ENCODE measurements around the gene CHCHD6.

Gene CHCHD6

DNA sequence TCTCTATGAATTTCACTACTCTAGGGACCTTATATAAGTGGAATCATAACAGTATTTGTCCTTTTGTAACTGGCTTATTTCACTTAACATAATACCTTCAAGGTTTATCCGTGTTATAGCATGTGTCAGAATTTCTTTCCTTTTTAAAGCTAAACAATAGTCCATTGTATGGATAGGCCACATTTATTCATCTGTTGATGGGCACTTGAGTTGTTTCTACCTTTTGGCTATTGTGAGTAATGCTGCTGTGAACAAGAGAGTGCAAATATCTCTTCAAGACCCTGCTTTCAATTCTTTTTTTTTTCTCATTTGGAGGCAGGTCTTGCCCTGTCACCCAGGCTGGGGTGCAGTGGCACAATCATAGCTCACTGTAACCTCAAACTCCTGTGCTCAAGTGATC is 56.5 kb downstream of the CHCHD6 start:
- H3K4me3 ChIP-seq (ENCODE audit: low read depth, low read length): no peak overlapping the region
- TF ChIP-seq CTCF (IDR thresholded peaks at IDR 0.05; ENCODE audit: low read depth, low read length): no peak

DNA sequence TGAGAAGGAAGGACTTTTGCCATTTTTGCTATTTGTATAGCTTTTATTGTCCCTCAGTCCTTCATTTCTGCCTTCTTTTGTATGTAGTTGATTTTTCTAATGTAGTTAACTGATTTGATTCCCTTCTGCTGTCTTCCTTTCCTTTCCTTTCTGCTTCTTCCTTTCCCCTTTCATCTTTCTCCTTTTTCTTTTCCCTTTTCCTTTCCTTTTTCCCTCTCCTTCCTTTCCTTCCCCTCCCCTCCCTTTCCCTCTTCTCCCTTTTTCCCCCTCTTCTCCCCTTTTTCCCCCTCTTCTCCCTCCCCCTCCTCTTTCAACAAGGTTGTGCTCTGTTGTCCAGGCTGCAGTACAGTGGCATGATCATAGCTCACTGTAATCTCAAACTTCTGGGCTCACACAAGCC is 59.0 kb downstream of the CHCHD6 start:
- TF ChIP-seq CTCF (IDR thresholded peaks at IDR 0.05; ENCODE audit: low read depth, low read length): no peak
- H3K4me3 ChIP-seq (ENCODE audit: low read depth, low read length): no peak overlapping the region

DNA sequence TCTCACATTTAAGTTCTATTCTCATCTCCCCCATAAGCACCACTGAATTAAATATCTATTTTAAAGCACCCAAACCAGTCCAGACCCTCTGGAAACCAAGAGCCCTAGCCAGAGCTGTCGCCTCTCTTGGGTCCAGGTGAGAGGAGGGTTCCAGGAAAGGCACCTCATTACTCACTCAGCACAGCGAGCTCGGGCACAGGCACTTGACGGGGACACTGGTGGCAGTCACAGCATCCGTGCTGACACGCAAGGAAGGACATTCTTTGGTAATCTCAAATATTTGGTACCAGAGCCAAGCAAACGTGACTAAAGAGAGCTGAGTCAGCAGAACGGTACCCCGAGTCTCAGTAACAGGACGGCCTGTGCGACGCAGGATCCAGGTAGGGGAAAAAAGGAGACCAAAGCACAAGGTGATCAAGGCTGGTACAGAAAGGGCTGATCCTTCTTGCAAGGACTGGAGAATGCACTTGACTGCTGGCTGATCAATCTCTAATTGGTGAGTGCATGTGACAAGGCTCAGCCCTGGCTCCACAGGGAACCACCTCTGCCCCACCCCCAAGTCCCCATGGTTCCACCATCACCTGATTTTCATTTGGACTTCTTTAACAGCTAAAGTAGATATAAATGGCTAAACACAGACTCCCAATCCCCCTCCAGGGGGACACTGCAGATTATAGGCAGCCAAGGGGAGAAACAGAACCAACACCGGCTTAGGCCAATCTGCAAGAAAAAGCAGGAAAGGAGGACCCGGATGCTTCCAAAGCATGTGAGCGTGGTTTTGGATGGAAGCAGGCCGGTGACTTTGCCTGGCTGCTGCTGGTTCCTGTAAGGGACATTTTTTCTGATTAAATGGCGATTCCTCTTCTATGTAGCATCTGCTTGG is 61.4 kb downstream of the CHCHD6 start:
- no peak for TF ChIP-seq CTCF (IDR thresholded peaks at IDR 0.05; ENCODE audit: low read depth, low read length)

GRCh38 chr3:126766653-126767052 is 62.6 kb downstream of the CHCHD6 start:
- H3K4me3 ChIP-seq (ENCODE audit: low read depth, low read length): no peak overlapping the region
- TF ChIP-seq CTCF (IDR thresholded peaks at IDR 0.05; ENCODE audit: low read depth, low read length): no peak

More for the DNA sequence above, 61.4 kb downstream of the CHCHD6 start:
- H3K4me3 ChIP-seq (ENCODE audit: low read depth, low read length): no peak overlapping the region

DNA sequence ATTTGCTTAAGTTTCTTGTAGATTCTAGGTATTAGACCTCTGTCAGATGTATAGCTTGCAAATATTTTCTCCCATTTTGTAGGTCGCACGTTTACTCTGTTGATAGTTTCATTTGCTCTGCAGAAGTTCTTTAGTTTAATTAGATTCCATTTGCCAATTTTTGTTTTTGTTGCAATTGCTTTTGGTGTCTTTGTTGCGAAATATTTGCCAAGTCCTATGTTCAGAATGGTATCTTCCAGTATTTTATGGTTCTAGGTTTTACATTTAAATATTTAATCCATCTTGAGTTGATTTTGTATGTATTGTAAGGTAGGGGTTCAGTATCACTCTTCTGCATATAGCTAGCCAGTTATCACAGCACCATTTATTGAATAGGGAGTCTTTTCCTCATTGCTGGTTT is 64.9 kb downstream of the CHCHD6 start:
- H3K4me3 ChIP-seq (ENCODE audit: low read depth, low read length): no peak overlapping the region
- no peak for TF ChIP-seq CTCF (IDR thresholded peaks at IDR 0.05; ENCODE audit: low read depth, low read length)

GRCh38 chr3:126770096-126770495 is 66.1 kb downstream of the CHCHD6 start:
- TF ChIP-seq CTCF (IDR thresholded peaks at IDR 0.05; ENCODE audit: low read depth, low read length): no peak
- no peak overlapping the region for H3K4me3 ChIP-seq (ENCODE audit: low read depth, low read length)

DNA sequence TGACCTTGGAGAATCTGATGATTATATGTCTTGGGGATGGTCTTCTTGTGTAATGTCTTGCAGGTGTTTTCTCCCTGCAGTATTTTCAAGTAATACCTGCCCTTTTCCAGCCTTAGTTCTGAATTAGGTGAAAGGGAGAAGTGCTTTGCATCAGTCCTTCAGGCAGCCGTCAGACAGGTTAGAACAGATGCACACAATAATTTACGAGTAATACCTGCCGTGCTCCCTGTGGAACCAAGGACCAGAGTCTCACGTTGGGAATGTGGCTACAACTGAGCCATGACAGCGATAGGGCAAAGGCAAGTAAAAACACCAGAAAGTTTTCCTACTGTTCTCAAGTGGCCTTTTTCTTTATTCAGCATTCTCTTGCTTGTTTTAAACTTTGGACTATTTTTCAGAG is 69.1 kb downstream of the CHCHD6 start:
- no peak overlapping the region for H3K4me3 ChIP-seq (ENCODE audit: low read depth, low read length)
- TF ChIP-seq CTCF (IDR thresholded peaks at IDR 0.05; ENCODE audit: low read depth, low read length): no peak

All from WI38 (cell line).